Activated T-cell treated with anti-CD3 and anti-CD28 coated beads, Interleukin-2, amount 50 U/mL, for 72 hours (primary cell): ENCODE measurements around the gene SKIC2. TPM values are rescaled to one million over a fixed set of nuclear protein-coding genes. Genes with fewer than 3 reads are reported as not detected.
"Not testable (repeated sequence)": the region's sequence is repeated elsewhere in the genome, so short reads cannot be mapped to it uniquely, and the experiment has no call there.

ENCODE experiments used
- ATAC-seq, 2 donors: fragments of 150-1000 bp; cut with Tn5 transposase; replicated peaks in 1 of 2; 2 replicates each; pipeline ENCODE4 v1.10.0; 2021; ENCODE audit warnings: moderate library complexity in 2 of 2, mild to moderate bottlenecking in 1 of 2
- DNase-seq, 2 donors: peaks; one replicate each; pipeline ENCODE4 v3.0.0; 2021 to 2022; ENCODE audit warnings: mixed read lengths in 1 of 2
- H3K27ac Mint-ChIP-seq: one replicate; pipeline ENCODE4 v1.8.0; 2022; ENCODE audit warnings: mild to moderate bottlenecking, moderate library complexity, mixed read lengths
- H3K27me3 Mint-ChIP-seq: one replicate; pipeline ENCODE4 v1.8.0; 2022; ENCODE audit warnings: low read depth, mixed read lengths
- H3K36me3 Mint-ChIP-seq, 2 donors: one replicate each; pipeline ENCODE4 v1.8.0; 2022; ENCODE audit warnings: mixed read lengths in 2 of 2, mild to moderate bottlenecking in 1 of 2; ENCODE audit not compliant: insufficient read depth in 2 of 2
- H3K4me1 Mint-ChIP-seq: one replicate; pipeline ENCODE4 v1.8.0; 2022; ENCODE audit warnings: low read depth, mixed read lengths
- H3K4me3 Mint-ChIP-seq, 2 donors: one replicate each; pipeline ENCODE4 v1.8.0; 2022; ENCODE audit warnings: mild to moderate bottlenecking in 2 of 2, mixed read lengths in 2 of 2, moderate library complexity in 2 of 2
- H3K9me3 Mint-ChIP-seq, 2 donors: one replicate each; pipeline ENCODE4 v1.8.0; 2022; ENCODE audit warnings: mixed read lengths in 2 of 2
- total RNA-seq, 2 donors: library from RNA; stranded (reverse); gene quantifications; one replicate each; pipeline ENCODE4 v1.2.3, GENCODE V29; 2022

Gene SKIC2
- total RNA-seq, 2 donors from 2014 or later, result 75.7 to 79.7 TPM

DNA sequence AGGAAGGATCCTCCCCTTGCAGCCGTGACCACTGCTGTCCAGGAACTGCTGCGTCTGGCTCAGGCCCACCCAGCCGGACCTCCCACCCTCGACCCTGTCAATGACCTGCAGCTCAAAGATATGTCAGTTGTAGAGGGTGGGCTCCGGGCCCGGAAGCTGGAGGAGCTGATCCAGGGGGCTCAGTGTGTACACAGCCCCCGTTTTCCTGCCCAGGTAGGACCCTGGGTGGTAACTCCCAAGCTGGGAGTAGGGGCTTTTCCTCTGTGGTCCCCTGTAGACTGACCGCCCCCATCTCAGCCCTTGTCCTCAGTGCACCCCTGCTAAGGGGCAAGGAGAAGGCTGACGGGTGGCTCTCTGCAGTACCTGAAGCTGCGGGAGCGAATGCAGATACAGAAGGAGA is 9.4 kb downstream of the SKIC2 start:
- no peak for ATAC-seq
- Mint-ChIP-seq H3K27me3 (no peaks in the 10 kb centered on the region), H3K4me3 (no peak overlapping the region), H3K4me1 (peaks cover 29% of the 10 kb centered on the region), H3K9me3 (no peaks in the 10 kb centered on the region), H3K36me3 (peaks cover 2 to 13% of the 10 kb centered on the region in 2 donors), H3K27ac (no peak overlapping the region)
- DNase-seq, result no peak

- Mint-ChIP-seq H3K27me3 (no peaks in the 10 kb centered on the region), H3K27ac (peak overlapping the region; percentile 89), H3K4me1 (peaks cover 36% of the 10 kb centered on the region), H3K4me3 (peak overlapping the region; percentile 86 to 91), H3K9me3 (no peaks in the 10 kb centered on the region), H3K36me3 (peaks cover 2 to 9% of the 10 kb centered on the region in 2 donors)
- DNase-seq, result no peak
- no peak for ATAC-seq
These were observed 10.1 kb downstream of the SKIC2 start for GRCh38 chr6:31968791-31969711.

GRCh38 chr6:31969712-31970603 is 11.0 kb downstream of the SKIC2 start:
- no peak for ATAC-seq
- peaks cover 2 to 9% of the 10 kb centered on the region in 2 donors for H3K36me3 Mint-ChIP-seq
- no peaks in the 10 kb centered on the region for H3K9me3 Mint-ChIP-seq
- H3K27ac Mint-ChIP-seq, result peak overlapping the region; percentile 89
- peaks cover 43% of the 10 kb centered on the region for H3K4me1 Mint-ChIP-seq
- H3K4me3 Mint-ChIP-seq, result peak overlapping the region; percentile 86 to 91
- H3K27me3 Mint-ChIP-seq, result no peaks in the 10 kb centered on the region
- DNase-seq, result no peak

DNA sequence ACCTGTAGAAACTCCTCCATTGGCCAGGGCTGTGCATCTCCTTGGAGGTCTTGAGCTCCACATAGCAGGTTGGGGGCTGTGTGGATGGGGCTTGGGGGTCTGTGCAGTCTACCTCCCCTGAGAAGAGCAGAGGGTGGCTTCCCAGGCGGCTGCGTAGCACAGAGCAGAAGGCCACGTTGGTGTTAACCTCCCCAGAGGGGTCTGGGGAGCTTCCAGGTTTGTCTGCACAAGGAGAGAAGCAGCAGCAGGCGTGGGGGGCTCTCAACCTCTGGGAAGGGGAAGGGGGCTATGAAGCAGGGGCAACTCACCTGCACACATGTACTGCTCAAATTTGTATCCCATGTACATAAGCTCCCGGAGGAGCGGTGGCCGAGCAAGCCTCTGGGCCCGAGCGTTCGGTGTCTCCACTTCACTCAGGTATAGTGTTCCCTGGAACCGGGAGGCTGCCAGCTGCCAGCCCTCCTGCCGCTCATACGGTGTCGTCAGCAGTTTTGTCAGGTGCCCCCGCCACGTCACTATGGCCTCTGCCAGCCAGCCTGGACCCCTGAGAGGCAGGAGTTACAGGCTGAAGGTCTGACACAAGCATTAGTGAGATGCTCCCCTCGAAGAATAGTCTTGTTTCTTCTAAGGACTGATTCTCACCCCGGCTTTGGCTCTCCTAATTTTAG is 11.8 kb downstream of the SKIC2 start:
- Mint-ChIP-seq H3K36me3 (peaks cover 2 to 7% of the 10 kb centered on the region in 2 donors), H3K27ac (peak overlapping the region; percentile 94), H3K4me1 (peaks cover 43% of the 10 kb centered on the region), H3K4me3 (peak overlapping the region; percentile 86 to 91), H3K27me3 (no peaks in the 10 kb centered on the region), H3K9me3 (no peaks in the 10 kb centered on the region)
- DNase-seq (no peak), ATAC-seq (no peak)

DNA sequence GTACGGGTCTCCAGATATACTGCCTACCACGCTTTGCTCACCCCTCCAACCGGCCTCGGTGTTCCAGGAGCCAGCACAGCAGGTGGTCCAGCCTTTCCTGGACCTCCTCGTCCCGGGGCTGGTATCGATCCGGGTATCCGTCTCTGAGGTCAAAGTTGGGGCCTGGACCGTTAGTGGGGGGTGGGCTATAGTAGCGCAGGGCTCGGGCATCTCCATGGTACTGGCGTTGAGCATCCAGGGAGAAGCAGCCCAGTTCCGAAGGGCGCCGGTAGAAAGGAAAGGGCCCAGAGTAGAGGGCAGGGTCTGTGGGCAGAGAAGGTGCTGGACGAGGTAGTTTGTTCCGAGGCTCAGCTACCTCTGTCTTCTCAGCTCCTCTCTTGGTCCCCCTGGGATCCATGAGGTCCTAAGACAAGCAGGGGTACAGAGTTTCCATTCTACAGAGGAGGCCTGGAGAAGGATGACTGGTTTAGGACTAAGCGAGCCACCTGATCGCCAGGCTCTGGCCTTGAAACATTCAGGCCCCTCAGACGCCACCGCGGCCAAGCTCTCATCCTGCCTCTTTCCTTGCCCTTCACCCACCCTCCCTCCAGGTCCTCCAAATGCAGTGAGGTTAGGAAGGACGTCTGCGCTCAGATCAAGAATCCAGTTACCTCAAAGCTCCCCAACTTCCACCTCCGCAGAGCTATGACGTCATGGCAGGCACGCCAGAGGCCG is 12.5 kb downstream of the SKIC2 start:
- Mint-ChIP-seq H3K27ac (peak overlapping the region; percentile 94), H3K9me3 (no peaks in the 10 kb centered on the region), H3K4me3 (peak overlapping the region; percentile 86 to 91), H3K4me1 (peaks cover 43% of the 10 kb centered on the region), H3K36me3 (peaks cover 2 to 6% of the 10 kb centered on the region in 2 donors), H3K27me3 (no peaks in the 10 kb centered on the region)
- DNase-seq, result no peak
- ATAC-seq, result no peak

DNA sequence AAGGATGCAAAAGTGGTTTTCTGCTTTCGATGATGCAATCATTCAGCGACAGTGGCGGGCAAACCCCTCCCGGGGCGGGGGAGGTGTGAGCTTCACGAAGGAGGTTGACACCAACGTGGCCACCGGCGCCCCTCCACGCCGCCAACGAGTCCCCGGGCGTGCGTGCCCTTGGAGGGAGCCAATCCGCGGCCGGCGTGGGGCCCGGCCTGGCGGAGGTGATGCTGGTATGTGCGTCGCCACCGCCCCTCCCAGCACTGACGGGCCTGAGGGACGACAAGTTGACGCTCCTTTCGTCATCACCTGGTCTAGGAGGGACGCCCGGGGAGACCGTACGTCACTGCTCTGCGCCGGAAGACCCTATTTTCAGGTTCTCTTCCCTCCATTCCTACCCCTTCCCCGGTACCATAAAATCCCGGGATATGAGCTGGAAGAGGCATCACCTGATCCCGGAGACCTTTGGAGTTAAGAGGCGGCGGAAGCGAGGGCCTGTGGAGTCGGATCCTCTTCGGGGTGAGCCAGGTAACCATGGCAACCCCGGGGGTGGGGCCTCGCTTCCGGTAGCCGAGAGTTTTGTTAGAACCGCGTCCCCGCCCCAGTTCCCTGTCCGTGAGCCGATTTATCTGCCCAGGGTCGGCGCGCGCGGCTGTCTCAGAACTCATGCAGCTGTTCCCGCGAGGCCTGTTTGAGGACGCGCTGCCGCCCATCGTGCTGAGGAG is 13.2 kb downstream of the SKIC2 start, which contains the start of gene DXO:
Gene DXO (minus strand): TSS at position 146 of the 716 bp plus-strand sequence. CDS start 463 bp downstream, outside the sequence.
- Mint-ChIP-seq H3K4me3 (peak within 1 kb of the TSS; percentile 86 to 91), H3K27me3 (no peaks in the 10 kb centered on the region), H3K36me3 (peaks cover 2 to 6% of the 10 kb centered on the region in 2 donors), H3K9me3 (no peaks in the 10 kb centered on the region), H3K4me1 (peaks cover 43% of the 10 kb centered on the region), H3K27ac (peak within 1 kb of the TSS; percentile 94)
- DNase-seq, result peak; percentile 98
- peak; percentile 94 to 97 for ATAC-seq

DNA sequence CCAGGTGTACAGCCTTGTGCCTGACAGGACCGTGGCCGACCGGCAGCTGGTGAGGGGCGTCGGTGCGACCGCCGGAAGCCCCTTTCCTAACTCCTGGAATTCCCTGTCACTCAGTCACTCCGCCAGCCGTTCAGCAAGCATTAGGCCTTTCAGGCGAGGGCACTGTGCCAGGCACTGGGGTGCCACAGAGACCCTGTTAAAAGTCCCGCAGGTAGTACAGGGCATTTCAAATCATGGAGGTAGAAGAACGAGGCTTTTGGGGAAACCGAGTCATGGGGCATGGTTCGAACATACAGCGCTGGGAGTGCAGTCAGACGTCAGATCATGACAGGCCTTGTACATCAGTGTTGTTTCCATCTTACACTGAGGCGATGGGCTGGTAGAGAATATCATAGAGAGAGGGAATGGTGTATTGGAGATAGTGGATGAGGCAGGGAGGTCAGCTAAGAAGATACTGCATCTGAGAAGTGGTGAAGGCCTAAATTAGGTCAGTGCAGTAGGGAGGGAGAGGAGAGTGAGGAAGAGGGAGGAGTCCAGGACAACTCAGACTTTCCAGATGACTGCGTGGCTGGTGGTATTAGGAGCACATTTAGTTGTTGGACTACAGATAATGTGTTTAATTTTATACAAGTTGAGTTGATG is 13.9 kb downstream of the SKIC2 start:
- H3K4me3 Mint-ChIP-seq, result peak overlapping the region; percentile 86 to 91
- H3K27ac Mint-ChIP-seq, result peak overlapping the region; percentile 94
- DNase-seq, result no peak
- H3K27me3 Mint-ChIP-seq, result no peaks in the 10 kb centered on the region
- no peaks in the 10 kb centered on the region for H3K9me3 Mint-ChIP-seq
- no peak for ATAC-seq
- H3K36me3 Mint-ChIP-seq, result peaks cover 2 to 6% of the 10 kb centered on the region in 2 donors
- H3K4me1 Mint-ChIP-seq, result peaks cover 43% of the 10 kb centered on the region

GRCh38 chr6:31976065-31976464 is 17.1 kb downstream of the SKIC2 start:
- H3K27me3 Mint-ChIP-seq, H3K36me3 Mint-ChIP-seq, H3K4me3 Mint-ChIP-seq, DNase-seq, H3K9me3 Mint-ChIP-seq, H3K27ac Mint-ChIP-seq, ATAC-seq: not testable (repeated sequence)
- H3K4me1 Mint-ChIP-seq, result peaks cover 38% of the 10 kb centered on the region

GRCh38 chr6:31977816-31978431 is 18.9 kb downstream of the SKIC2 start:
- Mint-ChIP-seq H3K9me3 (no peaks in the 10 kb centered on the region), H3K4me3 (no peak overlapping the region), H3K27me3 (no peaks in the 10 kb centered on the region), H3K27ac (no peak overlapping the region), H3K4me1 (peaks cover 32% of the 10 kb centered on the region), H3K36me3 (no peaks in the 10 kb centered on the region)
- DNase-seq (no peak), ATAC-seq (no peak)

DNA sequence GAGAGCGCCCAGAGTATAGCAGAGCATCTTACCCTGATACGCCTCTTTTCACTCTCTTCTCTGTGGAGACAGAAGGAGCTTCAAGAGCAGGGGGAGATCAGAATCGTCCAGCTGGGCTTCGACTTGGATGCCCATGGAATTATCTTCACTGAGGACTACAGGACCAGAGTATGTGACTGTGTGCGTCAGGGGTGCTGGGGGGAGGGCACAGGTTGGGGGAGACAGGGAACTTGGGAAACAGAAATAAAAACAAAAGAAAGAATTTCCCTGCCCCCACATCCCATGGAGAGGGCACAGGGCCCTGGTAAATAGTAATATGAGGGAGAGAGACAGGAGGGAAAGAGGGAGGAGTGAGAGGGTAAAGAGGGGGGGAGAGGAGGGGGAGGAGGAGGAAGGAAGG is 19.9 kb downstream of the SKIC2 start:
- Mint-ChIP-seq H3K27me3 (no peaks in the 10 kb centered on the region), H3K9me3 (no peaks in the 10 kb centered on the region)

GRCh38 chr6:31979238-31979898 is 20.4 kb downstream of the SKIC2 start:
- Mint-ChIP-seq H3K4me1 (peaks cover 18% of the 10 kb centered on the region), H3K36me3 (no peaks in the 10 kb centered on the region), H3K27ac (peak overlapping the region; percentile 91), H3K4me3 (no peak overlapping the region), H3K27me3 (no peaks in the 10 kb centered on the region), H3K9me3 (no peaks in the 10 kb centered on the region)
- DNase-seq (no peak), ATAC-seq (no peak)

More for the DNA sequence above, 19.9 kb downstream of the SKIC2 start:
- Mint-ChIP-seq H3K36me3 (no peaks in the 10 kb centered on the region), H3K4me1 (peaks cover 23% of the 10 kb centered on the region), H3K4me3 (peak overlapping the region in 1 of 2 donors; percentile 32), H3K27ac (peak overlapping the region; percentile 91)
- ATAC-seq (no peak), DNase-seq (no peak)
